HCEC 1CT (cell line): ENCODE data around the gene RARB.

Source experiments
- DNase-seq: peaks from one replicate; pipeline ENCODE4 v3.0.0-alpha.2; 2017

Gene RARB

DNA sequence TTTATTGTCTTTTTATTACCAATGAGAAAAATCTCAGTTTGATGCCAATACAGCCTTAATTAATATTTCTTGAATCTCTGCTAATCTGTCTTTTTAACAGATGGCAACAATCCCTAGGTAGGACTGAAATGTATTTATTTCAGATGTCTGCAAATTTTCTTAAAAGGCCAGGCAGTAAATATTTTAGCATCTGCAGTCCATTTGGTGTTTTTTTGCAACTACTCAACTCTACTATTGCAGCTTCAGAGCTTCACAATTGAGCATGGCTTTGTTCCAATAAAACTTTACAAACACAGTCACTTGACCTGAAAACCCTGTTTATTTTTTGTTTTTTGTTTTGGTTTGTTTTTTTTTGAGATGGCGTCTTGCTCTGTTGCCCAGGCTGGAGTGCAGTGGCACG, 82.7 kb downstream of the RARB start:
- no peak for DNase-seq

DNA sequence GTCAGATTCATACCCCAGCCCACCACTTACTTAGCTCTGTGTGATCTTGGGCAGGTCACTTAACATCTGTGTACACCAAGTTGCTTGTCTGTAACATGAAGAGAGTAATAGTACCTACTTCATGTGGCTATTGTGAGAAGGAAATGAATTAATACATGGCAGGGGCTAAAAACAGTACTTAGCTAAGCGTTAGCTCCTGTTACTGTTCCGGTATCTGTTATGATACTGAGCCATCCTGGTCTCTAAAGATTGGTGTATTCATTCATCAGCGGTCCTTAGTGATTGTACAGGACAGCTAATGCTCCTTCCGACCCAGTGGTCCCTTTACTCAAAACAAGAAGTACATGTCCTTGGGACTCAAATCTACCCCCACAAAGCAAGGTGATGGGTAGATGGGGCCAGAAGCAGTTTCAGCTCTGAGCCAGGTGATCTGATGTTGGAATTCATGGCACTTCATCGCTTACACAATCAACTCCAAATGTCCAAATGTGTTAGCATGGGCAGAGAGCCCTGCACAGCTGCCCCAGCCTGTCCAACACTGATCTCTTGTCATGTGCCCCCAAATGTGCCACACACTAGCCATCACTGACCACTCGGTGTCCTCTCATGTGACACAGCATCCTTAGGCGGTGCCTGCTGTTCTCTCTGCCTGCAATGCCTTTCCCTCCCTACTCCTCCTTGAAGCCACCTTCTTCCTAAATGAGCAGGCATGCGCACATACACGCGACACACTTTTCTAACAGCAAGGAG, 84.1 kb downstream of the RARB start:
- no peak for DNase-seq

- no peak for DNase-seq
Measured at GRCh38 chr3:25513642-25514266, 85.7 kb downstream of the RARB start.

DNA sequence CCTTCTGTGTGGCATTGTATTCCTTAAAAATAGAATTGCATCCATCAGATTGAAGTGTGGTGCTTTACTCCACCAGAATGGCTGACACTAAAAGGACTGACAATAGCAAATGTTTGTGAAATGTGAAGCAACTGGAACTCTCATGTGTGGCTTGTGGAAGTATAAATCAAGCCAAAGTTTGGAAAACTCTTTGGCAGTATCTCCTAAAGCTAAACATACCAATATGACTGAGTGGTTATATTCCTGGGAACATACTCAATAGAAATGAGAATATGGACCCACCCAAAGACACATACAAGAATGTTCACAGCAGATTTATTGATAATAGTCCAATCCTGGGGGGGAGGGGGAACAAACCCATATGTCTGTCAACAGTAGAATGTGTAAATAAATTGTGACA, 87.1 kb downstream of the RARB start:
- DNase-seq = no peak

DNA sequence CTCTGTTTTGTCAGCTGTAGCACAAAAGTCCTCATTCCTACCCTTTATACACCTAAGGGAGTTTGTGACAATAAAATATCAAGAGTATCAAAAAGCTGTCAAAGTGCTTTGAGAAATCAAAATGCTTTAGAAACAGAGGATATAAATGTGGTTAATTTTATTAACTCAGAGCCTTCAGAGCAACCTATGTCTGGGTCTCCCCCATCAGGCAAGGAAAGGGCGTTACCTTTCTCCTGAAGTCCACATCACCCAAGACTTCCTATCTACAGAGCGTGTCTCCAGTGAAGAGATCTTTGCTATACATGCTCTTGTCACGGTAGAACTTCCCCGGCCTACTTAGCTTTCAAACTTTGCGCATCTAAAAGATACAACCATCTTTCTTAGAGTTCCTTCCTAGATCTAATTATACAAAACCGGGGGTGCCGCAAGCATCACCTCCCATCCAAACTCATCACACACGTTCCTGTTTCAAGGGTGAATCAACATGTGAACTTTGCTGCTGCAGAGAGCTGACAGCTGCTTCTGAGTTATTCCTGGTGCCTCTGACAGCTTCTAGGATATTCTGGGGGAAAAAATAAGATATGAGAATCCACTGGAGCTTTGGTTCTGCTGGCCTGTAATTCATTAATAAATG, 93.0 kb downstream of the RARB start:
- no peak for DNase-seq

DNA sequence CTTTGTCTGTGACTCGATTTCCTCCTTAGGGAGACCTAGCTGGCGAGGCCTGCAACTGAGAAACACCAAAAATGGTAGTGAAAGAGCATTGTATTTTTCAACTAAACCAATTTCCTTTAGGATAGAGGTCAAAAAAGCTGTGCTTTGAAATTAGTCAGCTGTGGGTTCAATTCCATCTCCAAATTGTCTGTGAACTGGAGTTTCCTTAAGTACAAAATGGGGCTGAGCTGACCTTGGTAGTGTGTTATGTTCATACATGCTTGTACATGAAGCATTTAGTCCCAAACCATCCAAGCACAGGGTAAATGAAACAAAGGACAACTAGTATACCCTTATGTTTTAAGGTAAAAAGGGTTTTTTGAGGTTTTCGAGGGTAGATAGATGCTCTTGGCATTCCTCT, 99.3 kb downstream of the RARB start:
- DNase-seq = no peak

GRCh38 chr3:25527801-25528200, 99.7 kb downstream of the RARB start:
- DNase-seq = no peak

GRCh38 chr3:25531971-25532370, 103.9 kb downstream of the RARB start:
- DNase-seq = no peak

- no peak for DNase-seq
Measured at GRCh38 chr3:25532431-25533162, 104.5 kb downstream of the RARB start.

DNA sequence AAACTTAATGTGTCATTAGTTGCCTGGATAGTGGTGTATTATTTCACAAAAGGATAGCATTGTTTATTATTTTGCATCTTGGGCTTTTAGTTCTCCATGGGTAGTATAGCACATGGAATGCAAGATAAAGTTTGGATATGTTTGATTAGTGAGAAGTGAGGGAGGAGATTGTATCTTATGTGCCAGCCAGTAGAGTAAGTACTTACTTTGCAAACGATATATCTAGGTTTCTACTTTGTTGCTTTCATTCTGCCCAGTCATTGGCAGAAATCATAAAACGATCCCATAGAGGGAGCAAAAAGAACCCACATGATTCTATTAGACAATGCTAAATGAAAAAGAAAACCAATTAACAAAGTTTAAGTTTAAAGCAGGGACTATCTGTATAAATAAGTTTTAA, 105.3 kb downstream of the RARB start:
- no peak for DNase-seq

- no peak for DNase-seq
Measured at GRCh38 chr3:25534007-25534406, 105.9 kb downstream of the RARB start.

DNA sequence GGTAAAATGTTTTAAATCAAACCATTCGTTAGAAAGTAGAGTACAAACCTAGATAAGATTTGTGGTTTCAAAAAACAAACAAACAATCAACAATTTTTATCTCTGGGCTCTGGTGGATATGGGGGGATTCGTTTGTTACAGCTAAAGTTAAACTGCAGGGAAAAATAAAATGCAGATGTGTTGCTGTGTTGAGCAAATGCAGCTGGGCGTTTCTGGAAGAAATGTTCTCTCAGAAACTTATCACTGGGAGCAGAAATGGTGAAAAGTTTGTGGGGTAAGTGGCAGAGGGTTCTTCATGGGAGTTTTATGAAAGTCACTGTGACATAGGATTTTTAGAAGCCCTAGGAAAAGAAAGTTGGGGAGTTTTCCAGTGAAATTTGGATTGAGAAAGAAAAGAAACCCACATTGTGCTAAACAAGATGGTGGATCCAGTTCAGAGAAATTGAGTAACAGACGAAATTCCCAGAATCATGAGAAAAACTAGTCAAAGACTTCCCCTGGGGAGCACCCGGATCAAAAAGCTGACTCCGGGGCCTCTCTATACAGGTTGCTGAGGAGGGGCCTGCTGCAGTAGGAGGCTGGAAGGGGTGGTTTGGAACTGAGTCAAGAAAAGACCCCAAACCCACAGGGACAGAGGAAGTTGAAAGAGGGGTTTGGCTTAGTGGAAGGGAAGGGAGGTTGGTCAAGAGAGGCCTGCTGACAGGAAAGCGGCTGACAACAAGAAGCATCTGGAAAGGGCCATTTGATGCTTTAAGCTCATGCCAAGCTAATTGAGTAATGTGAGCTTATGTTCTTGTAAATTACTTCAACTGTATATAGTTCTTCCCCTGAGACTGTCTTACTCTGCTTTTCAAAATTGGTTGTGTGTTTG, 108.7 kb downstream of the RARB start:
- DNase-seq = no peak

DNA sequence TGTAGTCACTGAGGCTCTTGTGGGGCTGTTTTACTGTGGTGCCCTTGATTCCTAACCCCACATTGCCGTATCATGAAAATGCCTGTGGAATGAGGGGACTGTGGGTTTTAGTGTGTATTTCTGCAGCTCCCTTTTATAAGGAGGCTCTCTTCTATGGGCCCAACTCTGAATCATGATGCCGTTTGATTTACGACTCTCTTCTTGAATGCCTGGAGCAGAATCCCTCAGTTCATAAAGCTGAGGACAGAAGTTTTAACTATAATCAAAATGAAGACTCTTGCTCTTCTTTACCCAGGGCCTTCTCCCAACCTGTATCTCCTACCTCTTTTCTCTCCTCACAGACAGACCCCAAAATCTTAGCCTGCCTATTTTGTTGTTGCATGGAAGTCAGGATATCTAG, 109.5 kb downstream of the RARB start:
- DNase-seq = no peak

GRCh38 chr3:25540273-25540672, 112.2 kb downstream of the RARB start:
- DNase-seq = no peak

GRCh38 chr3:25542492-25543039, 114.5 kb downstream of the RARB start:
- DNase-seq = no peak

- DNase-seq = no peak
Measured at GRCh38 chr3:25547103-25547502, 119.0 kb downstream of the RARB start.

DNA sequence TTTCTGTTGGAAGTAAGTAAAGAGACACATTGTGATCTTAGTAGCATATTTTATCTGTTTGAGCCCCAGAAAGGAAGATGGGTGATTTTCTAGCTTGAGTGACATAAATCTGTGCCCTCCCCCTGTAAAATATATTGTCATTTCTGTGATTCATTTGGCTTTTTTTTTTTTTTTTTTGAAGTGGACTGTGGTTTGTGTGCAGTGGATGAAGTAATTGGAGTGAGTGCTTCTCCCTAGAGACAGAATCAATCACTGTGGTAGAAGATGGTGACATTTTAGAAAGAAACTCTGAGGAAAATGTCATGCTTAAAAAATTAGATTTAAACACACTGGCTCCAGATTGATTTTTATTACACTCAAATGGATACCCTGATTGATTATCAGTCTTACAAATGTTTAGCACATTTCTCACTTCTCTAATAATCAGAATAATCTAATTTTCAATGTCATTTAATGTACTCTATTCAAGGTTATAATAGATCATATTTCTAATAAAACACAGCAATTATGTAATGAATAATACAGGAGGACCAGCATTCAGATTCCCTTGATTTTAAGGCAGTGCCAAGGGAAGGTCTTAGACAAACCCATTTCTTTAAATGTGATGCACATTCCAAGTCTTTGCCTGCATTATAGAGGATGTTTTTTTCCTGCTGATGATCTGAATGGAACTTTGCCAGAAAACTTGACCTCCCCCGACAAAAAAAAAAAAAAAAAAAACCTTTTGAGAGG, 120.0 kb downstream of the RARB start:
- no peak for DNase-seq

- DNase-seq = no peak
Measured at GRCh38 chr3:25548836-25549235, 120.8 kb downstream of the RARB start.

DNA sequence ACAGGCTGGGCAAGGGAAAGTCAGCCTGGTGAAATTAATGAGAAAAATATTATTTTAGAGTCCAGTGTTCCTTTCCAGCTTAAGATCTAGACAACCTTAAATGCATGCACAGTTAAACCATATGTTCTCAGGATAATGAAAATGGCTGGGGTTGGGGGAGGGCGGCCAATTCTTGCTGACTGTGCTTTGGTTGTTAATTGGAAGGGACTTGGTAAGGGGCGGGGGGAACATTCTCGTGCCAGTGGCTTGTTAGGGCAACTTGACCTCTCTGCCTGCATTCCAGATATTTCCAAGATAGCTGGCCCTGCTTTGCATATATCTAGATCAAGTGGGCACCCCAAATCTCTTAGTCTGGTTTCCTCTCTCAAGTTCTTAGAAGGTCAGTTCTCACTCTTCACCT, 124.2 kb downstream of the RARB start:
- DNase-seq = no peak

GRCh38 chr3:25554376-25554775, 126.3 kb downstream of the RARB start:
- no peak for DNase-seq

DNA sequence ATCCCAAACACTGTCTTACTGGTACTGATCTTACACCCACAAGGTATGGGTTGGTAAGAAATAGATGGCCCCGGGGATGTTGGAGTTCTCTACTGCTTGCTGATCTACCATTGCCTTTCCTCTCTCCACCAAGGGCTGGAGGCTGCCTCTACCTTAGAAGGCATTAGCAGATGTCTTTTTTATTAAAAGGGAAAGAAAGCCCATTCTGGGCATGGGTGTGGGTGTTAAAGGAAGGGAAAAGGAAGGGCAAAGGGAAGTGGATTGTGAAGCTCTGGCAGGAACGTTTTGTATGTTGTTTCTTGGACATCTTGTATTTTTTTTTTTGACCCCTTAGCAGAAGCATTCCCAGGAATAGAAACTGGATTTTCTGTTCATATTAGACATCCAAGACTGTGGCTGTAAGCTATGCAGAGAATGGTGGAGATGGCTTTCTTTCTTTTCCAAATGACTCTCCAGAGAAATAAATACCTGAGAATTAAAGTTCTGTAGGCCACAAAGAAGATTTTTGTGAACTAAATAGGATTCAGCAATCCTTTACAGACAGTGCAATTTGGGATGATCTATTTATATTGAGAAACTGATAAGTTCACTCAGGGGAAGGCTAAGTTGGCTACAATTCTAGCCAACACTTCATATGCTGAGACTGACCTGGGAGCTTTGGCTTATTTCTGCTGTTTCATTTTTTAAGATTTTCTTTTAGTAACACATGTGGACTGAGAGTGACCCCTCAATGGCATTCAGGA, 127.8 kb downstream of the RARB start:
- no peak for DNase-seq
